ENCODE results near the gene CLDN9.

CLDN9 gene

DNA sequence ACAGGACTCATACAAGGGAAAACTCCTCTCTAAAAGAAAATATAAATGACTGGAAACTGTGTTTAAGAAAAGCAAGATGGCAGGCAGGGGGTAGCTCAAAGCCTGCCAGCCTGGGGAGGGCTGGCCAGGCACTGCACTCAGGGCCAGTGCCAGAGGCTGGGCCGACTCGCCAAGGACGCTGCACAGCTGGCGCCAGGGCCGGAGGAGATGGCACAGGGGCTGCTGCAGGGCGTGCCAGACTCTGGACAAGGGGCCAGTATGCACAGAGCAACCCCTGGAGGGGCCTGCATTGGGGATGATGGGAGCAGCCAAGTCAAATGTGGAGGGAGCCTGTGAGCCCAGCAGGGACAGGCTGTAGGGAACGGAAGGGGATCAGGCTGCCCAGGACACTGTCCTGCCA, 36.5 kb upstream of the CLDN9 start:
- Histone ChIP-seq H3K4me1 (ENCODE audit: insufficient read depth, low read length) (no peaks in the 10 kb centered on the region), H3K9me3 (ENCODE audit: low read length) (no peaks in the 10 kb centered on the region), H3K4me3 (ENCODE audit: low read depth in 1 of 2, low read length in 2 of 2) (no peak overlapping the region), H3K9ac (ENCODE audit: low read length) (no peak overlapping the region), H3K36me3 (ENCODE audit: insufficient read depth, low read length) (no peaks in the 10 kb centered on the region), H3K27ac (ENCODE audit: low read depth, low read length) (no peak overlapping the region), H3K27me3 (ENCODE audit: control insufficient read depth in 1 of 2, insufficient read depth in 2 of 2, low read length in 2 of 2) (peaks cover 0 to 28% of the 10 kb centered on the region in 2 donors)

DNA sequence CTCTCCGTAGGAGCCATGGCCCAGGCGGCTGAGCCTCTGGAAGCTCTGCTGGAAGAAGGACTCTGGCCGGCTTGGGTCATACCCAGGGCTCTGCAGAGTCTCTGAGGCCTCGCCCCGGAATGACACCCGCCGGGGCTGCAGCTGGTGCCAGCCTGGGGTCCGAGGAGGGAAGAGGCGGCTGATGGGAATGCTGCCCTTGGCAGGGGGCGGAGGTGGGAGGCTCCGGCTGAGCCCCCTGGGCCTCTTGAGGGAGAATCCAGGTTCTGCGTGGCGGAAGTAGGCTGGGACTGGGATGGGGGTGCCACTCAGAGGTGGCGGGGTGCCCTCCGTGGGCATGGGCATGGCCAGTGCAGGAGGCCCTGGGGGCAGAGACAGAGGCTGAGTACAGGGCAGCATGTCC, 36.0 kb upstream of the CLDN9 start:
- Histone ChIP-seq H3K27ac (ENCODE audit: low read depth, low read length) (no peak overlapping the region), H3K4me1 (ENCODE audit: insufficient read depth, low read length) (no peaks in the 10 kb centered on the region), H3K36me3 (ENCODE audit: insufficient read depth, low read length) (no peaks in the 10 kb centered on the region)

GRCh38 chr16:2977440-2977839, 35.3 kb upstream of the CLDN9 start:
- no peaks in the 10 kb centered on the region for H3K4me1 ChIP-seq (ENCODE audit: insufficient read depth, low read length)
- H3K27ac ChIP-seq (ENCODE audit: low read depth, low read length) = no peak overlapping the region
- no peak overlapping the region for H3K9ac ChIP-seq (ENCODE audit: low read length)
- H3K36me3 ChIP-seq (ENCODE audit: insufficient read depth, low read length) = no peaks in the 10 kb centered on the region
- no peaks in the 10 kb centered on the region for H3K9me3 ChIP-seq (ENCODE audit: low read length)
- no peak overlapping the region for H3K4me3 ChIP-seq (ENCODE audit: low read depth in 1 of 2, low read length in 2 of 2)
- peaks cover 0 to 21% of the 10 kb centered on the region in 2 donors for H3K27me3 ChIP-seq (ENCODE audit: control insufficient read depth in 1 of 2, insufficient read depth in 2 of 2, low read length in 2 of 2)

More for the DNA sequence above, 36.0 kb upstream of the CLDN9 start:
- Histone ChIP-seq H3K27me3 (ENCODE audit: control insufficient read depth in 1 of 2, insufficient read depth in 2 of 2, low read length in 2 of 2) (peaks cover 0 to 23% of the 10 kb centered on the region in 2 donors), H3K9ac (ENCODE audit: low read length) (no peak overlapping the region), H3K4me3 (ENCODE audit: low read depth in 1 of 2, low read length in 2 of 2) (no peak overlapping the region), H3K9me3 (ENCODE audit: low read length) (no peaks in the 10 kb centered on the region)

- H3K27me3 ChIP-seq (ENCODE audit: control insufficient read depth in 1 of 2, insufficient read depth in 2 of 2, low read length in 2 of 2) = peaks cover 0 to 21% of the 10 kb centered on the region in 2 donors
- no peak overlapping the region for H3K27ac ChIP-seq (ENCODE audit: low read depth, low read length)
- H3K9me3 ChIP-seq (ENCODE audit: low read length) = no peaks in the 10 kb centered on the region
- peak overlapping the region in 1 of 2 donors; percentile 38 for H3K4me3 ChIP-seq (ENCODE audit: low read depth in 1 of 2, low read length in 2 of 2)
- H3K4me1 ChIP-seq (ENCODE audit: insufficient read depth, low read length) = no peaks in the 10 kb centered on the region
- H3K36me3 ChIP-seq (ENCODE audit: insufficient read depth, low read length) = no peaks in the 10 kb centered on the region
- no peak overlapping the region for H3K9ac ChIP-seq (ENCODE audit: low read length)
These were observed 33.0 kb upstream of the CLDN9 start for GRCh38 chr16:2979669-2980226.

GRCh38 chr16:2980227-2981176, 32.2 kb upstream of the CLDN9 start, which contains the start of gene PKMYT1:
Gene PKMYT1, minus strand, starts transcription at chr16:2980446. Its CDS starts 789 bp downstream, at chr16:2979657.
- no peaks in the 10 kb centered on the region for H3K9me3 ChIP-seq (ENCODE audit: low read length)
- no peaks in the 10 kb centered on the region for H3K36me3 ChIP-seq (ENCODE audit: insufficient read depth, low read length)
- H3K27me3 ChIP-seq (ENCODE audit: control insufficient read depth in 1 of 2, insufficient read depth in 2 of 2, low read length in 2 of 2) = peaks cover 0 to 21% of the 10 kb centered on the region in 2 donors
- peak within 1 kb of the TSS; percentile 92 for H3K27ac ChIP-seq (ENCODE audit: low read depth, low read length)
- no peaks in the 10 kb centered on the region for H3K4me1 ChIP-seq (ENCODE audit: insufficient read depth, low read length)
- H3K9ac ChIP-seq (ENCODE audit: low read length) = peak within 1 kb of the TSS; percentile 71
- peak within 1 kb of the TSS; percentile 71 to 86 for H3K4me3 ChIP-seq (ENCODE audit: low read depth in 1 of 2, low read length in 2 of 2)

DNA sequence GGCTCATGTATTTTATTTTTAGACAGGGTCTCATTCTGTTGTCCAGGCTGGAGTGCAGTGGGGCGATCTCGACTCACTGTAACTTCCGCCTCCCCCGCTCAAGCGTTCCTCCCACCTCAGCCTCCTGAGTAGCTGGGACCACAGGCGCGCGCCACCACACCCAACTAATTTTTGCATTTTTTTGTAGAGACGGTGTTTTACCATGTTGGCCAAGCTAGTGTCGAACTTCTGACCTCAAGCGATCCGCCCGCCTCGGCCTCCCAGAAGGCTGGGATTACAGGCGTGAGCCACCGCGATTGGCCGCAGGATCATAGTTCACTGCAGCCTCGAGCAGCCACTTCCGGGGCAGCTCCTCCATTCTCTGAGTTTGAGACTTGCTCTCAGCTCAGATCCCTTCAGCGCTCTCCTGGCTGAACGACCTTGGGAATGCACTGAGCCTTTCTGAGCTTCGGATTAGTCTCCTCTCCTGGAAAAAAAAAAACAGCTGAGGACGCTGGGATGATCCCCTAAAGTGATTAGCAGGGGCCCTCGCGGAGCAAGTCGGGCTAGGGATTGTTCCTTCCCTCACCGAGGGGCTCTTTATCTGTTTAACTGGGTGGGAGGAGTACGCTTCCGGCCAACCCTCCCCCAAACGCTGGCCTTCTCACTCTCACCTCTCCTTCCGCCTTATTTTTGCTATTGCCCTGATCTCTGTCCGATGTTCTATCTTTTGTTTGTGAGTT, 31.4 kb upstream of the CLDN9 start:
- no peaks in the 10 kb centered on the region for H3K36me3 ChIP-seq (ENCODE audit: insufficient read depth, low read length)
- H3K9ac ChIP-seq (ENCODE audit: low read length) = peak overlapping the region; percentile 71
- no peaks in the 10 kb centered on the region for H3K9me3 ChIP-seq (ENCODE audit: low read length)
- peak overlapping the region in 1 of 2 donors; percentile 86 for H3K4me3 ChIP-seq (ENCODE audit: low read depth in 1 of 2, low read length in 2 of 2)
- no peaks in the 10 kb centered on the region for H3K4me1 ChIP-seq (ENCODE audit: insufficient read depth, low read length)
- H3K27me3 ChIP-seq (ENCODE audit: control insufficient read depth in 1 of 2, insufficient read depth in 2 of 2, low read length in 2 of 2) = peaks cover 0 to 18% of the 10 kb centered on the region in 2 donors
- peak overlapping the region; percentile 92 for H3K27ac ChIP-seq (ENCODE audit: low read depth, low read length)

GRCh38 chr16:2981899-2982250, 30.8 kb upstream of the CLDN9 start:
- H3K9ac ChIP-seq (ENCODE audit: low read length) = no peak overlapping the region
- H3K4me1 ChIP-seq (ENCODE audit: insufficient read depth, low read length) = no peaks in the 10 kb centered on the region
- H3K36me3 ChIP-seq (ENCODE audit: insufficient read depth, low read length) = no peaks in the 10 kb centered on the region
- H3K4me3 ChIP-seq (ENCODE audit: low read depth in 1 of 2, low read length in 2 of 2) = no peak overlapping the region
- H3K9me3 ChIP-seq (ENCODE audit: low read length) = no peaks in the 10 kb centered on the region
- H3K27me3 ChIP-seq (ENCODE audit: control insufficient read depth in 1 of 2, insufficient read depth in 2 of 2, low read length in 2 of 2) = peaks cover 0 to 18% of the 10 kb centered on the region in 2 donors
- no peak overlapping the region for H3K27ac ChIP-seq (ENCODE audit: low read depth, low read length)

GRCh38 chr16:2982402-2982801, 30.3 kb upstream of the CLDN9 start:
- no peaks in the 10 kb centered on the region for H3K4me1 ChIP-seq (ENCODE audit: insufficient read depth, low read length)

GRCh38 chr16:2983706-2984136, 29.0 kb upstream of the CLDN9 start:
- no peak overlapping the region for H3K27ac ChIP-seq (ENCODE audit: low read depth, low read length)
- H3K4me3 ChIP-seq (ENCODE audit: low read depth in 1 of 2, low read length in 2 of 2) = no peak overlapping the region

More at GRCh38 chr16:2982402-2982801, 30.3 kb upstream of the CLDN9 start:
- Histone ChIP-seq H3K27me3 (ENCODE audit: control insufficient read depth in 1 of 2, insufficient read depth in 2 of 2, low read length in 2 of 2) (peaks cover 0 to 18% of the 10 kb centered on the region in 2 donors), H3K9ac (ENCODE audit: low read length) (no peak overlapping the region), H3K9me3 (ENCODE audit: low read length) (no peaks in the 10 kb centered on the region), H3K36me3 (ENCODE audit: insufficient read depth, low read length) (no peaks in the 10 kb centered on the region), H3K27ac (ENCODE audit: low read depth, low read length) (no peak overlapping the region), H3K4me3 (ENCODE audit: low read depth in 1 of 2, low read length in 2 of 2) (no peak overlapping the region)

GRCh38 chr16:2985462-2985861, 27.3 kb upstream of the CLDN9 start:
- no peak overlapping the region for H3K4me3 ChIP-seq (ENCODE audit: low read depth in 1 of 2, low read length in 2 of 2)
- no peaks in the 10 kb centered on the region for H3K4me1 ChIP-seq (ENCODE audit: insufficient read depth, low read length)
- H3K9ac ChIP-seq (ENCODE audit: low read length) = no peak overlapping the region
- no peaks in the 10 kb centered on the region for H3K36me3 ChIP-seq (ENCODE audit: insufficient read depth, low read length)
- no peak overlapping the region for H3K27ac ChIP-seq (ENCODE audit: low read depth, low read length)
- H3K27me3 ChIP-seq (ENCODE audit: control insufficient read depth in 1 of 2, insufficient read depth in 2 of 2, low read length in 2 of 2) = peaks cover 0 to 12% of the 10 kb centered on the region in 2 donors
- H3K9me3 ChIP-seq (ENCODE audit: low read length) = no peaks in the 10 kb centered on the region

More at GRCh38 chr16:2983706-2984136, 29.0 kb upstream of the CLDN9 start:
- Histone ChIP-seq H3K4me1 (ENCODE audit: insufficient read depth, low read length) (no peaks in the 10 kb centered on the region), H3K9me3 (ENCODE audit: low read length) (no peaks in the 10 kb centered on the region), H3K9ac (ENCODE audit: low read length) (no peak overlapping the region), H3K36me3 (ENCODE audit: insufficient read depth, low read length) (no peaks in the 10 kb centered on the region), H3K27me3 (ENCODE audit: control insufficient read depth in 1 of 2, insufficient read depth in 2 of 2, low read length in 2 of 2) (peaks cover 0 to 11% of the 10 kb centered on the region in 2 donors)

DNA sequence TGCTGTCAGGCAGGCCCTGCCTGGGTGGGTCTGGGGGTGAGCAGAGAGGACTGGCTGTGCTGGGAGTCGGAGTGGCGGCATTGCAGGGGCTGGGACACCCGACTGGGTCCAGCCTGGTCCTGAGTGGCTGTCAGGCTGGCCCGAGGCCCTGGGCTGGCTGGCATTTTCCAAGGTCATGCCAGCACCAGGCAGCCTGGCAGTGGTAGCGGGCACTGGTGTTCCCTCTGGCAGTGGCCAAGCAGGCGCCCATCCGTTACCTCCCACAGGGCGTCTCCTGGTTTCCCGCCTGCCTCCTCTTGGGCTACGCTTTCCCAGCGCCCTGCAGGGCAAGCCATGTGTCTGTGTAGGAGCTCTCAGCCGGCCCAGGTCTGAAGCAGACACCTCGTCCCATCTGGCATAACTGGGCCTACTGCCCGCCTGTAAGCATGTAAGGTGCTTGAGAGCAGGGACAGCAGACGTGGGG, 26.8 kb upstream of the CLDN9 start:
- Histone ChIP-seq H3K9ac (ENCODE audit: low read length) (no peak overlapping the region), H3K4me1 (ENCODE audit: insufficient read depth, low read length) (no peaks in the 10 kb centered on the region), H3K9me3 (ENCODE audit: low read length) (no peaks in the 10 kb centered on the region), H3K27ac (ENCODE audit: low read depth, low read length) (no peak overlapping the region), H3K27me3 (ENCODE audit: control insufficient read depth in 1 of 2, insufficient read depth in 2 of 2, low read length in 2 of 2) (peaks cover 0 to 15% of the 10 kb centered on the region in 2 donors), H3K4me3 (ENCODE audit: low read depth in 1 of 2, low read length in 2 of 2) (no peak overlapping the region), H3K36me3 (ENCODE audit: insufficient read depth, low read length) (no peaks in the 10 kb centered on the region)

Measured in muscle layer of colon (tissue), 2 donors.